ENCODE results near the gene NOXO1.
"Not testable (repeated sequence)": the region's sequence is repeated elsewhere in the genome, so short reads cannot be mapped to it uniquely, and the experiment has no call there.

The NOXO1 gene

DNA sequence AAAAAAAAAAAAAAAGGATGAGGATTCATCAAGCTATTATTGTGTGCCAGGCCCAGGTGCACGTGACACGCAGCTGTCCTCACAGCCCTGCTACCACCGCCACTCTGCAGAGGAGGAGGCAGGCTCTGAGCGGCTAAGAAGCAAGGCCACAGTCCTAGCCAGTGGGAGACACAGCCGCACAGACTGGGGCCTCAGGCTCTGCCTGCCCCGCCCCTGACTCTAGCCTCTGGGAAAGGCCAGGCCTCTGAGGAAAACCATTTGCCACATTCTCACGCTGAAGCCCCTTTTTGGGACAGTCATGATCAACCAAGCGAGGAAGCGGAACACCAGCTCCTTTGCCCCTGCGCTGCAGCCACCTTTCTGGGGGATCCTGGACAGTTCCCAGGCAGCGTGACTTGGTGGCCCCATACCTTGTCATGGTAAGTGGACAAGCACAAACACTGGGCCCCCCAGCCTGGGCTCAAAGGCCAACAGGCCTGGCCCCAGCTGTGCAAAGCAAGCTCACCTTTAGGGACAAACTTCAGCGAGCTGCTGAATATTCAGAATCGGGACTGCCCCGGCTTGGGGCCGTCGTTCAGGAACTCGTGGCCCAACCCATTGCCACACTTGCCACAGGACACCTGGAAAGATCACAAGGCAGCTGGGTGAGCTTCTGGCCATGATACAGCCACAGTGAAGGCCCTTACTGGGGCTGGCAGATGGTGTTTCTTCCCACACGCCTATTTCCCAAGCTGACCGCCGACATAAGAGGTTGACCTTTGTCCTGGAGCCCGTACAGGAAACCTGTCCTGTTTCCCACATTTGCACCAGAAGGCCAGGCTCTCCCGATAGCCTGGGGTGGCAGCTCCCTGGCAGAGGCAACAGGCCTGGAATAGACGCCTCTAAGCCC lies 40.8 kb downstream of the NOXO1 start:
- no peak for FAIRE-seq

GRCh38 chr16:1939833-1940232 lies 41.4 kb downstream of the NOXO1 start:
- not testable (repeated sequence) for FAIRE-seq

GRCh38 chr16:1938910-1939309 lies 42.4 kb downstream of the NOXO1 start:
- no peak for FAIRE-seq

DNA sequence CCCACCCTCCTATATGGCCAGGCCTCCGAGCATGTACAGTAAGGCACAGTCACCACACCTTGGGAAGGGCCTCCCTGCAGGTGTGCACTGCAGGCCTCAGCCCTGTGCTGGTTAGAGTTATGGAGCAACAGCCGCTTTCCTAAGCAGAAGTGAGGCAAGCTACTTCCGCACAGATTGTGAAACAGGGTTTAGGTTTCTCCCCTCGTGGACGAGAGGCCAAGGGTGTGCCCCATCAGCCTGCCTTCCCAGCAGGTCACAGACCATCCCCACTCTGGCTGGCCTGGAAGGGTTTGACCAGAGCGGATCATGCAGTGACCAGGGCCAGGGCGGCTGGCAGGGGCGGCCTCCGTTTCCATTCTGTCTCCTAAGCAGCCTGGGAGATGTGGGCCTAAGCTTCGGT lies 43.0 kb downstream of the NOXO1 start:
- FAIRE-seq: no peak

- no peak for FAIRE-seq
Measured at GRCh38 chr16:1936945-1937479, 44.3 kb downstream of the NOXO1 start.

GRCh38 chr16:1933097-1933661 lies 48.1 kb downstream of the NOXO1 start:
- FAIRE-seq: no peak

DNA sequence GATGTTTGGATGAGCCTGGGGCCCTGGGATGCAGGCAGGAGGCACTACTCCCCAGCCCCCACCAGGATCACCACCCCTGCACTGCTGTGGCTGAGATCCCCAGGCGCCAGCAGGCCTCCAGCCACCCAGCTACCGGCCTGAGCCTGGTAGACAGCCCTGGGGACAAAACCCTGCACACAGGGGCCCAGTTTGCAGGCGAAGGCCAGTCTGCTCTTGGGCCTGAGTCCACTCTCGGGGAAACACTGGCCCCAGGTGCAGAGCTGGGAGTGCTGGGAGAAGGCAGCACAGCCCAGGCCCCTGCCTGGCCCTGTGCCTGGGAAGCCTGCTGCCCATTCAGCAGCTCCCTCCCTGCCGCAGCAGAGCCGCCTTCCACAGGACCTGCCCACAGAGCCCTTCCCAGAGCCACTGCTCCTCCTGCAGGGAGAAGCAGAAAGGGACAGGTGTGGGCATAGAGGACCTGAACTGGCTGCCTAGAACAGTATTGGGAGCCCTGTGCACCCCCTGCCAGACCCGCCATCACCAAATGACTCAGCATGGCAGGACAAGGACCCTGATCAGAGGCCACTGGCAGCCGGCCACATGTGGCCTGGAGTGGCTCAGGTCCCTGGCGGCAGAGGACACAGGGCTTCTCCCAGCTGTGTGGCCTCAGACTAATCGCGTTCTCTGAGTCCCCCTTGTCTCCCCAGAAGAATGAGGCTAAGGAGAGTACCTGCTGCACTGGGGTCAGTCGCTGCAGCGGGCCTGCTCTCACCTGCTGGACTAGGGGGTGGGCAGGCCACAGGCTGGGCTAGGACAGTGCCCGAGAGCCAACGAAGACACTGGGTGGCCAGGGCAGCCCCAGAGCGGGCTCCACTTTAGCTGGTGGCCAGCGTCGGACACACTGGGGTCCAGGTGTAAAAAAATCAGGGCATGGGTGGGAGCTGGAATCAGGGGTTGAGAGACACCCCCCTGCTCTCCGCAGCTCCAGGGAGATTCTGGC lies 48.9 kb downstream of the NOXO1 start:
- no peak for FAIRE-seq

DNA sequence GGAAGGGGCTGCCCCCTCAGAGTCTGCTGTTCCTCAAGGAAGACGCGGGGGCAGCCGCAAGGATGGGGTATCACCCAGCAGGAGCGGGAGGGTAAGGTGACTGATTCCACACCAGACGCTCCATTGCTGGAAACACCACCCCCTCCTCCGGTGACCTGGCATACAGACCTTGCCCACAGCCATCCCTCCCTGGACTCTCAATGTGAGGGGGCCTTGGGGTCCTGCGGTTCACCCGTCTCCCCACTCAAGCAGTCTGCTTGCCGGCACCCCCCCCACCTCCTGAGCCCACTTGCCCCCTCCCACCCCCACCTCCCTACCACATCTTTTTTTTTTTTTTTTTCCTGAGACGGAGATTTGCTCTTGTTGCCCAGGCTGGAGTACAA lies 50.9 kb downstream of the NOXO1 start:
- no peak for FAIRE-seq

- FAIRE-seq: no peak
Measured at GRCh38 chr16:1929578-1930337, 51.5 kb downstream of the NOXO1 start.

DNA sequence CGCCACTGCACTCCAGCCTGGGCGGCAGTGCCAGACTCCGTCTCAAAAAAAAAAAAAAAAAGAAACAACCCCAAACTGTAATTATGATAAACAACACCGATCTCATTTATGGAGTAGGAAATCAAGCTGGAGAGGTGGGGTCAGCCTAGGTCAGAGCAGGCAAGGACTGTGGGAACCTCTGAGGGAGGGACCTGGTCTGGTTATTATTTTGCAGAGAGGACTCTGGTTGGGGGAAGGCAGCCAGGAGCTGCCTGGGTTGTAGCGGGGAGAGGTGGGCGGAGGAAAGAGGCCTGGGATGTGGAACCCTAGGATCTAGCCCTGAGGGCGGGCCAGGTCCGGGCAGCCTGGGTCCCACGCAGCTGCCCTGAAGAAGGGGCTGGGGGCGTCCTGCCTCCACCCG lies 52.2 kb downstream of the NOXO1 start:
- FAIRE-seq: no peak
